Amygdala (tissue), 56 donors: Measurements from ENCODE around the gene TNFRSF14.
A peak's percentile ranks its signal among the peaks of the same experiment; 100 is the strongest.

Experiments used
- DNase-seq, 56 donors: peaks; one replicate each; lab custom pipeline; 2025; lab: John Stamatoyannopoulos, UW

The TNFRSF14 gene

DNA sequence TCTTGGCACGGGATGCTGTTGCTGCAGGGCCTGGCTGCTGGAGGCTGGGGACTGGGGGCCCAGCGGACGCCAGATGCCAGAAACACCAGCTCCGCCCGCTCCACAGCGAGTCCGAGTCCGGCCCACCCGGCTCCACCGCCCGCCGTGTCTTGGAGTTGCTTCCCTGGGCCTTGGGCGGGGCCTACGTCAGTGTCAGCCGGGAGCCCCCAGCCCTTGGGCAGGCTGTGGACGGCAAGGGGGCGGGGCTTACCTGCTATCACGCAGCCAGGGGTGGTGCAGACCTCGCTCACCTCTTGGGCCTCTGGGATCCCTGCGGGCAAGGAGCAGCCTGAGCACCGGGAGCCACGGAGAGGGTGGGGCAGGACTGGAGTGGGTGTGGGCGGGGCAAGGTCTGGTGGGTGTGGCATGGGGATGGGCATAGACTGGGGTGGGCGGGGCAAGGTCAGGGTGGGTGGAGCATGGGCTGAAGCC lies 54.9 kb downstream of the TNFRSF14 start:
- DNase-seq: peak in 4 of 56 donors; percentile 5 to 52 (median 25)

DNA sequence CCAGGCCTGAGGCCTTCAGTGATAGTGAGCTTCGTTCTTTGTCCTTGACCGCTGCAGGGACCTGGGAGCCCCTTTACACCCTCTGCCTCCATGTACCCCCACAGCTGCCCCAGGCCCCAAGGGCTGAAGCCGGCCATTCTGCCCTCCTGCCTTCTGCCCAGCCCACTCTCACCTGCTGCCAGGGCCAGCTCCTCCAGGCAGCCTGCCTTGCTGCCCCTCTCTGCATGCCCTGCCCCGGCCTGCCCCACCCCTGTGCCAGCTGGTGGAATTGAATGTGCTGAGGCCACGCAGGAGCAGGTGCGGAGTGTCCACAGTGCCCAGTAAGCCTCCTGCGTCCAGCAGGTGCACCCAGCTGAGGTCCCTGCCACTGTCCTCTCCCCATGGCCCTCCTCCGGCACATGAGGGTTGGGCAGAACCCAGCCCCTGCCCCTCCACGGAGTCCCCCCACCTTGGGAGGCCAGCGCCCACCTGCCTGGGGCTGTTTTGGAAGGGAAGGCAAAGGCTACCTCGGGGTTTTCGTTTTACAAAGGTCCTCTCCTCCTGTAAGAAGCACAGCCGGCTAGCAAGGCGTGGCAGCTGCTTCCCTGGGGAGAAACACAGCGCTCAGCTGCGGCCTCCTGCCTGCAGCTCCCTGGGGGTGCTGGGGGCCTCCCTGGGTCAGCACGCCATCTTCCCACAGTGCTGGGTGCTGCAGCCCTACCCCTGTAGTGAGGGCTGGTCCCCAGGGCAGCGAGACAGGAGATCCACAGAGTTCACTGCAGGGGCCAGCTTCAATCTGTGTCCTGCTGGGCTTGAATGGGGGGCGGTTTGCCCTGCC lies 55.7 kb downstream of the TNFRSF14 start:
- DNase-seq: no peak

DNA sequence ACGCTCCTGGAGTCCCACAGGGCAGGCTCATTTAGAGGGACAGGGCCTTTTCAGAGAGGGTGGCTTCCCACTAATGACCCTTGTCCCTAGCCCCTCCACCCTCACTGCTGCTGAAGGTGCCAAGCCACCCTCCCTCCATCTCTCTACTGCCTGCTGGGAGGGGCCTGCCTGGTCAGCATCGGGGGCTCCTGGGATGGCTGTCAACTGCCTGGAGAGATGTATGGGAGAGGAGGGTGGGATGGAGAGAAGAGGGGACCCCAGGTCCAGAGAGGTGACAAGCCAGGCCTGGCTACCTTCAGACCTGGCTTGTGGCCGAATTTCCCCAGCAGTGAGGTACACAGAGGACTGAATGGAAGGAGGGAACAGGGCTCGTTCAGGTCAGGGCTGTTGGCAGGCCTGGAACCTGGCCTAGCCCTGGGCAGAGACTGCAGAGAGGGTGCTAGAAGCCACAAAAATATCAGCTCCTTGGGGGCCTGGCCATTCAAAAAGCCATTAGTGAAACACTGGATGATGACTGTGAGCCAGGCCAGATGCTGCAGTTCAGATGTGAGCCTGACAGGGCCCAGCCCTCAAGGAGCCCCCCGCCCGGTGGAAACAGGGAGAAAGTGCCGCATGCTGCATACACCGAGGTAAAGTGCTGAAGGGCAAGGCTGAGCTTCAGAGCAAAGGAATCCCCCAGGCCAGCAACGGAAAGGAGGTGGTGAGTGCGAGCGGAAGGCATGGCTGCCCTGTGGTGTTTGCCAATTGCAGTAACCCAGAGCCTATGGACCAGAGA lies 56.6 kb downstream of the TNFRSF14 start:
- no peak for DNase-seq
